ENCODE data around the gene PKIG. TPM values are rescaled to one million over a fixed set of nuclear protein-coding genes. Genes with fewer than 3 reads are reported as not detected.

PKIG gene
- total and polyA plus RNA-seq, 10 of the 15 experiments (the other 5 are each of a cell fraction or from before 2014, with no cell fraction given) = 5.7 to 82.3 (median 39.7) TPM

DNA sequence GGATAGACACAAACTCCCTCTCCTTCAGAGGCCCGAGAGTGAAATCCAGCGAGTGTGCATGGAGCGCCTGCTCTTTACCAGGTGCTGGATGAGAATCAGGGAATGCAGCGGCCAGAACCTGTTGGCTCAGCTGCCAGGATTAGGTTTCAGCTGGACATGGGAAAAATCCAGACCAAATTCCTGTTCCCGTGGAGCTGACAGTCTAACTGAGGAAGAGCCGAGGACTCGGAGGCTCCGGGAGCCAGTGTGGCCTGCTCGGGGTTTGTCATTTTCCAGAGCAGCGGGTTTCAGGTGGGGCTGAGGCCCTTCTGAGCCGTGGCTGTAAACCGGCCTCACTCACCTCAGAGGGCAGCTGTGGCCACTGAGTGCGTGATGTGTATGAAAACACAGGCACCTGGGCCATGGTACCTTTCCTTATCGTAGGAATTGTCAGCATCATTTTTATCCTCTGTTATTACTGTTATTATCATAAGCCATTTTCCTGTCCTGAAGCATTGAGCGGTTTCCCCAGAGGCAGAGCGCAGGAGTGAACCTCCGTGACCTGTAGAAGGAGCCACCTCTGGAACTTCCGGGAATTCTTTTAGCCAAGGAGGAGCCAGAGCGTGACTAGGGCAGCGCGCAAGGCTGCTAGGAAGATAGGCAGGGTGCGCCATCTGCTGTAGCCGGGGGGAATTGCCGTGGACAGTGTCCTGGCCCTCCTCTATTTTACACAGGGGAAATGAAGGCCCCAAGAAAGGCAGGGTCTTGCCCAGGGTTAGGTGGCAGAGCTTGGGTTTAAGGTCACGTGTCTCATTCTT, 27.3 kb downstream of the PKIG start (continued):
- TF ChIP-seq ZBTB40 (IDR thresholded peaks at IDR 0.05; ENCODE audit: borderline replicate concordance) (no peak), ZNF622 (IDR thresholded peaks at IDR 0.05) (no peak), NR2F1 (conservative IDR thresholded peaks at IDR 0.05) (peak; percentile 39; the same call in 1 of the 2 replicates), MTA2 (IDR thresholded peaks at IDR 0.05; ENCODE audit: low read depth) (no peak), ZSCAN29 (IDR thresholded peaks at IDR 0.05) (no peak), SPI1 (IDR thresholded peaks at IDR 0.05; ENCODE audit: borderline replicate concordance, insufficient read depth, low read depth, low read length) (no peak), CREM (IDR thresholded peaks at IDR 0.05; ENCODE audit: low read depth) (no peak; the same call in 1 of the 2 replicates), STAT1 (conservative IDR thresholded peaks at IDR 0.05) (no peak), SMAD5 (IDR thresholded peaks at IDR 0.05; ENCODE audit: low read depth) (no peak), ZBED1 (IDR thresholded peaks at IDR 0.05; ENCODE audit: borderline replicate concordance) (no peak), KLF5 (IDR thresholded peaks at IDR 0.05; ENCODE audit: partially characterized antibody) (no peak), CBX5 (IDR thresholded peaks at IDR 0.05; ENCODE audit: low read depth) (no peak), SMC3 (IDR thresholded peaks at IDR 0.05; ENCODE audit: borderline replicate concordance, low read length) (peak; percentile 99), ZNF207 (IDR thresholded peaks at IDR 0.05; ENCODE audit: borderline replicate concordance) (no peak; the same call in 1 of the 2 replicates), JUND (IDR thresholded peaks at IDR 0.05; ENCODE audit: low read depth, low read length) (no peak), CEBPB (IDR thresholded peaks at IDR 0.05; ENCODE audit: borderline replicate concordance in 1 of 2, low read depth in 2 of 2, low read length in 2 of 2) (no peak), HCFC1 (IDR thresholded peaks at IDR 0.05; ENCODE audit: low read length) (no peak)
- TF ChIP-seq, protein P1, sequence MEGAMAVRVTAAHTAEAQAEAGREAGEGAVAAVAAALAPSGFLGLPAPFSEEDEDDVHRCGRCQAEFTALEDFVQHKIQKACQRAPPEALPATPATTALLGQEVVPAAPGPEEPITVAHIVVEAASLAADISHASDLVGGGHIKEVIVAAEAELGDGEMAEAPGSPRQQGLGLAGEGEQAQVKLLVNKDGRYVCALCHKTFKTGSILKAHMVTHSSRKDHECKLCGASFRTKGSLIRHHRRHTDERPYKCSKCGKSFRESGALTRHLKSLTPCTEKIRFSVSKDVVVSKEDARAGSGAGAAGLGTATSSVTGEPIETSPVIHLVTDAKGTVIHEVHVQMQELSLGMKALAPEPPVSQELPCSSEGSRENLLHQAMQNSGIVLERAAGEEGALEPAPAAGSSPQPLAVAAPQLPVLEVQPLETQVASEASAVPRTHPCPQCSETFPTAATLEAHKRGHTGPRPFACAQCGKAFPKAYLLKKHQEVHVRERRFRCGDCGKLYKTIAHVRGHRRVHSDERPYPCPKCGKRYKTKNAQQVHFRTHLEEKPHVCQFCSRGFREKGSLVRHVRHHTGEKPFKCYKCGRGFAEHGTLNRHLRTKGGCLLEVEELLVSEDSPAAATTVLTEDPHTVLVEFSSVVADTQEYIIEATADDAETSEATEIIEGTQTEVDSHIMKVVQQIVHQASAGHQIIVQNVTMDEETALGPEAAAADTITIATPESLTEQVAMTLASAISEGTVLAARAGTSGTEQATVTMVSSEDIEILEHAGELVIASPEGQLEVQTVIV (IDR thresholded peaks at IDR 0.05; ENCODE audit: borderline replicate concordance, partially characterized antibody) = peak; percentile 47
- TF ChIP-seq, protein P2, sequence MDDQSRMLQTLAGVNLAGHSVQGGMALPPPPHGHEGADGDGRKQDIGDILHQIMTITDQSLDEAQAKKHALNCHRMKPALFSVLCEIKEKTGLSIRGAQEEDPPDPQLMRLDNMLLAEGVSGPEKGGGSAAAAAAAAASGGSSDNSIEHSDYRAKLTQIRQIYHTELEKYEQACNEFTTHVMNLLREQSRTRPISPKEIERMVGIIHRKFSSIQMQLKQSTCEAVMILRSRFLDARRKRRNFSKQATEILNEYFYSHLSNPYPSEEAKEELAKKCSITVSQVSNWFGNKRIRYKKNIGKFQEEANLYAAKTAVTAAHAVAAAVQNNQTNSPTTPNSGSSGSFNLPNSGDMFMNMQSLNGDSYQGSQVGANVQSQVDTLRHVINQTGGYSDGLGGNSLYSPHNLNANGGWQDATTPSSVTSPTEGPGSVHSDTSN (IDR thresholded peaks at IDR 0.05; ENCODE audit: insufficient replicate concordance, low read depth, low read length) = no peak
- TF ChIP-seq, protein P3, sequence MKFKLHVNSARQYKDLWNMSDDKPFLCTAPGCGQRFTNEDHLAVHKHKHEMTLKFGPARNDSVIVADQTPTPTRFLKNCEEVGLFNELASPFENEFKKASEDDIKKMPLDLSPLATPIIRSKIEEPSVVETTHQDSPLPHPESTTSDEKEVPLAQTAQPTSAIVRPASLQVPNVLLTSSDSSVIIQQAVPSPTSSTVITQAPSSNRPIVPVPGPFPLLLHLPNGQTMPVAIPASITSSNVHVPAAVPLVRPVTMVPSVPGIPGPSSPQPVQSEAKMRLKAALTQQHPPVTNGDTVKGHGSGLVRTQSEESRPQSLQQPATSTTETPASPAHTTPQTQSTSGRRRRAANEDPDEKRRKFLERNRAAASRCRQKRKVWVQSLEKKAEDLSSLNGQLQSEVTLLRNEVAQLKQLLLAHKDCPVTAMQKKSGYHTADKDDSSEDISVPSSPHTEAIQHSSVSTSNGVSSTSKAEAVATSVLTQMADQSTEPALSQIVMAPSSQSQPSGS (IDR thresholded peaks at IDR 0.05; ENCODE audit: low read length) = no peak
